AG10803 (cell line): Measurements from ENCODE around the gene OGFRL1.
"Not testable (repeated sequence)": the region's sequence is repeated elsewhere in the genome, so short reads cannot be mapped to it uniquely, and the experiment has no call there.

Source experiments
- DNase-seq: peaks from one replicate; pipeline ENCODE4 v3.0.0; 2010; ENCODE audit warnings: low read depth
- H3K4me3 ChIP-seq: 2 replicates; pipeline ENCODE4 v1.5.1; 2011; ENCODE audit warnings: mild to moderate bottlenecking, low read length, control low read depth
- CTCF ChIP-seq: conservative IDR thresholded peaks from 2 replicates; pipeline ENCODE4 v1.5.1; 2011; ENCODE audit warnings: mild to moderate bottlenecking, low read length, control low read depth, inconsistent platforms

Gene OGFRL1

DNA sequence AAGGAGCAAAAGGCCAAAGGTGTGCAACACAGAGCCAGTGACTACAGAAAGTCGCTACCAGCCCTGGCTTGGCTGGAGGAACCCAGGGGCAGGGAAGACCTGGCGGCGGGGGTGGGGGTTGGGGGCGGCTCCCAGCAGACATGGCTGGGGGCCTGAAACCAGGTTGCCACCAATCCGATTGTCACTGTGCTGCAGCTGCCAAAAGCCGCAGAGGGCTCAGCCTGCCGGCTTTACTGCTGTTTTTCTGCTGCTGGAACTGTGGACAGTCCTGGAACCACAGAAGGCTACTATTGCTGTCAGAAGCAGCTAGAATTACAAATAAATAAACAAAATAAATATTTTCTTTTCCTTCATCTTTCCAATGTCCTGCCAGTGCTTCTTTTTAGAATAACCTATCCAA is 25.7 kb upstream of the OGFRL1 start:
- no peak overlapping the region for H3K4me3 ChIP-seq
- TF ChIP-seq CTCF: no peak
- DNase-seq: no peak

DNA sequence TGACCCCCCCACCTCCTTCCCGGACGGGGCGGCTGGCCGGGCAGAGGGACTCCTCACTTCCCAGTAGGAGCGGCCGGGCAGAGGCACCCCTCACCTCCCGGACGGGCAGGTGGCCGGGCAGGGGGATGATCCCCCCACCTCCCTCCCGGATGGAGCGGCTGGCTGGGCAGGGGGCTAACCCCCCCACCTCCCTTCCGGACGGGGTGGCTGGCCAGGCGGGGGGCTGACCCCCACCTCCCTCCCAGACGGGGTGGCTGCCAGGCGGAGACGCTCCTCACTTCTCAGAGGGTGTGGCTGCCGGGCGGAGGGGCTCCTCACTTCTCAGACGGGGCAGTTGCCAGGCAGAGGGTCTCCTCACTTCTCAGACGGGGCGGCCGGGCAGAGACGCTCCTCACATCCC is 22.2 kb upstream of the OGFRL1 start:
- not testable (repeated sequence) for DNase-seq, H3K4me3 ChIP-seq

DNA sequence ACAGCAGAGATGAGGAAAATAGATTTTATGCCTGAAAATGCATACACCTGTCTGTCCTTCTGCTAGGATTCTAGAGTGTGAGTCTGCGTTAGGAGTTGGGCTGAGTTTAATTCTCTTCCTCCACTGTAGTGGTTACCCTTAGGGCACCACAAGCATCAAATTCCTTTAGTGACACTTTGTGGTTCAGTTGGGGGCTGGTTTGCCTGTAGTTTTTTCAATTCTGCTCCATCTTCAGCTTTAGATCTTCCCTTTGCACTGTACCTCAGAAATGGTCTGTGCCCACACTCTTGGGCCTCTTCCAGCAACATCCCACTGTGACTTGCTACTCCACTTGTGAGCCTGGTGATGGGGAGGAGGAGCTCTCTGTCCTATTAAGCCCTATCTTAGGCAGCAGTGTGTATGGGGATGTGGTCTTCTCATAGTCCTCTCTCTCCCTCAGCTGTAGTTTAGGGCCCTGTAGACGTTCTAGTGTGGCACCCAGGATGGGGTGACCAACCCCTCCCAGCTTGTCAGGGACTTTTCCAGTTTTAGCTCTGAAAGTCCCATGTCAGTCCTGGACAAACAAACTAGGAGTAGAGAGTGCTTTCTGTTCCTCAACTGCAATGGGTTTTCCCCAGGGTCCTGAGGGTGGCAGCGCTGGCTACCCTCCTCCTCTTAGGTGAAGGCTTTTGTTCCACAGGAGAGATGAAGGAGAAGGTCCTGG is 19.7 kb upstream of the OGFRL1 start:
- TF ChIP-seq CTCF: no peak
- no peak for DNase-seq
- no peak overlapping the region for H3K4me3 ChIP-seq

DNA sequence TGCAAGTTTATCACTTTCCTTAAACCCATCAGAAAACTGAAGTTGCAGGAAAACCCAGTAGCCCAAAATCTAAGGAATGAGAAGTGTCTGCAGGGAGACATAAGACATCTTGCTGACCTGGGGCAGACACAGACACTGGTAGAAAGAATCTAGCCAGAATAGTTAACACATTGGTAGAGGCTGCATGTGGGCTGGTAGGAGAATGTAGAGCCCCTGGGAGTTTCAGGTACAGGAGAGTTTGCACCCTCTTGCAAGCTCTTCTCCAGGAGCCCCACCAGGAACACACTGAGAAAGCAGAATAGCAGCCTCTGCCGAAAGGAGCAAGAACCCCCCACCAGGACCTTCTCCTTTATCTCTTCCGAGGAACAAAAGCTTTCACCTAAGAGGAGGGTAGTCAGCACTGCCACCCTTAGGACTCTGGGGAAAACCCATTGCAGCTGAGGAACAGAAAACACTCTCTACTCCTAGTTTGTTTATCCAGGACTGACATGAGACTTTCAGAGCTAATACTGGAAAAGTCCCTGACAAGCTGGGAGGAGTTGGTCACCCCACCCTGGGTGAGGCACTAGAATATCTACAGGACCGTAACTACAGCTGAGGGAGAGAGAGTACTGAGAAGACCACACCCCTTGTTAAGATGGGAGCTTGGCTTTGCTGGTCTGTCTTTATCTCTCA is 10.5 kb upstream of the OGFRL1 start:
- TF ChIP-seq CTCF: no peak
- DNase-seq: no peak
- H3K4me3 ChIP-seq: no peak overlapping the region

- TF ChIP-seq CTCF: no peak
- no peak overlapping the region for H3K4me3 ChIP-seq
- no peak for DNase-seq
Observed at GRCh38 chr6:71279321-71279720, 9.3 kb upstream of the OGFRL1 start.

DNA sequence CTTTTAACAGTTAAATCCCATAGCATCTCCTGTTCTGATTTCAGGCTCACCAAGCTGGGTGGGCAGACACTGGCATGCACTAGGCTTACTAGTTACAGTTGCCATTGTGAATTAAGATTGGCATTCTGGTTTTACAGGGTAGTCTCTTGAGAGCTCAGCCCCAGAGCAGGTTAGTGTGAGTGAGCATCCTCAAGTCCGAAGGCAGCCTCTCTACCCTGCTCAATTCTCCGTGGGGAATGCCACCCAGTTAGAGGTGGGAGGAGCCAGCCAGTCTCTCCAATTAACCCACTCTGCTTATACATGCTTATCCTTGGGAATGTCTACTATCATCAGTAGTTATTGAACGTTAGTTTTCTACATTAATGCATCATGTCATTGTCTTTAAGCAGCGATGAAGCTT is 8.9 kb upstream of the OGFRL1 start:
- TF ChIP-seq CTCF: no peak
- DNase-seq: no peak

GRCh38 chr6:71280701-71281100 is 7.9 kb upstream of the OGFRL1 start:
- no peak for DNase-seq
- no peak for TF ChIP-seq CTCF
- H3K4me3 ChIP-seq: no peak overlapping the region

More for the DNA sequence above, 8.9 kb upstream of the OGFRL1 start:
- H3K4me3 ChIP-seq: no peak overlapping the region
